Measurements from ENCODE around the gene CHAMP1. TPM values are rescaled to one million over a fixed set of nuclear protein-coding genes. Genes with fewer than 3 reads are reported as not detected.

Gene CHAMP1
- total RNA-seq, 1 donor from 2014 or later = 5.5 TPM

DNA sequence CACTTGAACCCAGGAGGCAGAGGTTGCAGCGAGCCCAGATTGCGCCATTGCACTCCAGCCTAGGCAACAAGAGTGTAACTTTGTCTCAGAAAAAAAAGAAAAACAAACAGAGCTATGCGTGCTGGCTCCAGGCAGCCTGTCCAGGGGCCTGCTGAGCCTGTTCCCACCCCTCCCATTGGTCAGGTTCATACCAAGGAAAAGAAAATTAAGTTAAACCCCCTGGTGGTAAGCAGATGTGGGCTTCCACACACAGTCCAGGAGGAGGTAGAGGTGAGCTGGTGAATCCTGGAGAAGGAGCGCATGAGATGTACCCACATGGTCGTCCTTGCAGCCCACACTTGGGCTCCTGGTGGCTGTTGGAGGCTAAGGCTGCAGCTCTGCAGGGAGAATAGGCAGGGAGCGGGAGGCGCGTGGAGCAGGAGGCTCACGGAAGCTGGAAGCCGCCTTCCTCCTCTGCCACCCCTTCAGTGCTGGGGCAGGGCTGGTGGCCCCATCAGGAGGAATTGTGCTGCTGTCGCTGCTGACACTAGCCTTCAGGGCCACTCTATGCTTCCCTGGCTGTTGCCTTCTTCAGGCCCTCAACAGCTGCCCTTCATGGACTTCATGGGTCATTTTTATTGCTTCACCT lies 10.5 kb upstream of the CHAMP1 start:
- DNase-seq (ENCODE audit: low read depth) (no peak), FAIRE-seq (no peak)
- Histone ChIP-seq H3K4me3 (ENCODE audit: low read depth, low read length) (no peak overlapping the region), H3K27me3 (ENCODE audit: control insufficient read depth, insufficient read depth, low read length) (no peaks in the 10 kb centered on the region), H3K36me3 (ENCODE audit: control insufficient read depth, insufficient read depth, low read length) (peaks cover 16% of the 10 kb centered on the region)
- TF ChIP-seq, protein P1, sequence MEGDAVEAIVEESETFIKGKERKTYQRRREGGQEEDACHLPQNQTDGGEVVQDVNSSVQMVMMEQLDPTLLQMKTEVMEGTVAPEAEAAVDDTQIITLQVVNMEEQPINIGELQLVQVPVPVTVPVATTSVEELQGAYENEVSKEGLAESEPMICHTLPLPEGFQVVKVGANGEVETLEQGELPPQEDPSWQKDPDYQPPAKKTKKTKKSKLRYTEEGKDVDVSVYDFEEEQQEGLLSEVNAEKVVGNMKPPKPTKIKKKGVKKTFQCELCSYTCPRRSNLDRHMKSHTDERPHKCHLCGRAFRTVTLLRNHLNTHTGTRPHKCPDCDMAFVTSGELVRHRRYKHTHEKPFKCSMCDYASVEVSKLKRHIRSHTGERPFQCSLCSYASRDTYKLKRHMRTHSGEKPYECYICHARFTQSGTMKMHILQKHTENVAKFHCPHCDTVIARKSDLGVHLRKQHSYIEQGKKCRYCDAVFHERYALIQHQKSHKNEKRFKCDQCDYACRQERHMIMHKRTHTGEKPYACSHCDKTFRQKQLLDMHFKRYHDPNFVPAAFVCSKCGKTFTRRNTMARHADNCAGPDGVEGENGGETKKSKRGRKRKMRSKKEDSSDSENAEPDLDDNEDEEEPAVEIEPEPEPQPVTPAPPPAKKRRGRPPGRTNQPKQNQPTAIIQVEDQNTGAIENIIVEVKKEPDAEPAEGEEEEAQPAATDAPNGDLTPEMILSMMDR (IDR thresholded peaks at IDR 0.05; ENCODE audit: insufficient read depth, low read length, severe bottlenecking) = no peak

DNA sequence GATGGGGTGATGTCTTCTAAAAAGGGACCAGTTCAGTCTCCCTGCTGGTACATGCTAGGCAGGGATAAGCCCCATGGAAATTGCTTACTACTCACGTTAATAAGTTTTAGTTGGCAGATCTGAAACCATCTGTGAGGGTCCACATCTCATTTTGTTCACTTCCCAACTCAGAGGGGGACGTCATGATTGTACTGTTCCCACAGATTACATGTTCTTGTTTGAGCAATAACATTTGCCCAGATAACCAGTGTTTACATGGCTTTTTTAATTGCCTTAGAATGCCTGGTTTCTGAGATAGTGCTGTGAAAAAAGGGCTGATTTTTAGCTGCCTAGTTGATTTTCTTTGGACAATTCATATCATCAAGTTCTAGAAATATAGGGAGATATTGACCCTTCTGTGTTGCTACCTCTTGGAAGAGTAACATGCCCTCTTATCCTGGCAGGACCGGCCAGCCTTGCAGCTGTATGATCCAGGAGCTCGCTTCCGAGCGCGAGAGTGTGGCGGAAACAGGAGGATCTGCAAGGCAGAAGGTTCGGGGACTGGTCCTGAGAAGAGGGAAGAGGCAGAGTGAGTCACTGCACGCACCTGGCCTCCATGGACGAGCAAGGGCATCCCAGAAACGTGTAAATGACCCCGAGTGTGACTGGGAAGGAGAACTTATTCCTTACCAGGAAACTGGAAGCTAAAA lies 9.8 kb upstream of the CHAMP1 start:
- no peak overlapping the region for H3K4me3 ChIP-seq (ENCODE audit: low read depth, low read length)
- no peak for FAIRE-seq
- DNase-seq (ENCODE audit: low read depth) = no peak
- TF ChIP-seq, protein P1 (IDR thresholded peaks at IDR 0.05; ENCODE audit: insufficient read depth, low read length, severe bottlenecking) = no peak
- no peaks in the 10 kb centered on the region for H3K27me3 ChIP-seq (ENCODE audit: control insufficient read depth, insufficient read depth, low read length)
- H3K36me3 ChIP-seq (ENCODE audit: control insufficient read depth, insufficient read depth, low read length) = peaks cover 14% of the 10 kb centered on the region

DNA sequence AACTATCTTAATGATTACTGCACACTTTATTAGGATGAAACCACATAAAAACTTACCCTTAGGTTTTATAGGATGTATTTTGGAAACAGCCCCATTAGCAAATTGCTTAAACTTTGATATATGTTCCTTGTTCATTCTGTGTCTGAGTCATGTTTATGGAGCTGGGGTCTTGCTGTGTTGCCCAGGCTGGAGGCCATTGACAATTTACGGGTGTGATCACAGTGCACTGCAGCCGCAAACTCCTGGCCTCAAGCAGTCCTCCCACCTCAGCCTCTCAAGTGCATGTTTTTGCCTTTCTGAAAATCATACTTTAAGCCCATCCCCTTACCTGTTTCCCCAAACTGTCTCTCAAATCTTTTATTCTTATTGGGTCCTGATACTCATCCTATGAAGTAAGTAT lies 5.2 kb upstream of the CHAMP1 start:
- Histone ChIP-seq H3K4me3 (ENCODE audit: low read depth, low read length) (no peak overlapping the region), H3K36me3 (ENCODE audit: control insufficient read depth, insufficient read depth, low read length) (peaks cover 2% of the 10 kb centered on the region), H3K27me3 (ENCODE audit: control insufficient read depth, insufficient read depth, low read length) (no peaks in the 10 kb centered on the region)
- TF ChIP-seq, protein P1 (IDR thresholded peaks at IDR 0.05; ENCODE audit: insufficient read depth, low read length, severe bottlenecking) = no peak
- DNase-seq (ENCODE audit: low read depth) = no peak
- FAIRE-seq = no peak

DNA sequence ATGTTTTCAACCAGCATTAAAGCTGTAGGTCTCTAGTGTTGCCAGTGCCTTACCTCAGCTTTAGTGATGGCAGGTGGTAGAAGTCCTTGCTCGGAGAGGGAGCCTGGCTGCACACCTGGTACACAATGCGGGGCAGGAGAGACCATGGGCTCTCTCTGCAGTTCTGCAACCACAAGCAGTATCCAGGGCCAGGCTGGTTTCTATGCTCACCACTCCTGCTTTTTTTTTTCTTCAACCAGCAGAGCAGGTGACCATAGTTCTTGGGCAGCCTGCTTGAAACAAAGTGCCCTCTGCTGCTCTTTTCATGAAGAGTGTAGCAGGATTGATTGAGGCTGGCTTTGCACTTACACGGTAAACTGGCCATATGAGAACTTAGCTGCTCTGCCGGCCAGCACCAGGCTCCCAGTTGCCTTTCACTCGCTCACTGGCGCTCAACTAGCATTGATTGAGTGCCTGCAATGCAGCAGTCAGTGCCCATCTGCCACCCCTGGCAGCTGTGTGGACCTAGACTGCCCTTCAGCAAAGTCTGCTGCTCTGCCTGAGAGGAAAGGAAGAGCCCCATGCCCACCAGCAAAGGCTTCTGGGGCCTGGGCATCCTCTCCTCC lies 4.4 kb upstream of the CHAMP1 start:
- DNase-seq (ENCODE audit: low read depth) (no peak), FAIRE-seq (no peak)
- Histone ChIP-seq H3K4me3 (ENCODE audit: low read depth, low read length) (no peak overlapping the region), H3K27me3 (ENCODE audit: control insufficient read depth, insufficient read depth, low read length) (no peaks in the 10 kb centered on the region), H3K36me3 (ENCODE audit: control insufficient read depth, insufficient read depth, low read length) (peaks cover 1% of the 10 kb centered on the region)
- TF ChIP-seq, protein P1 (IDR thresholded peaks at IDR 0.05; ENCODE audit: insufficient read depth, low read length, severe bottlenecking) = no peak

DNA sequence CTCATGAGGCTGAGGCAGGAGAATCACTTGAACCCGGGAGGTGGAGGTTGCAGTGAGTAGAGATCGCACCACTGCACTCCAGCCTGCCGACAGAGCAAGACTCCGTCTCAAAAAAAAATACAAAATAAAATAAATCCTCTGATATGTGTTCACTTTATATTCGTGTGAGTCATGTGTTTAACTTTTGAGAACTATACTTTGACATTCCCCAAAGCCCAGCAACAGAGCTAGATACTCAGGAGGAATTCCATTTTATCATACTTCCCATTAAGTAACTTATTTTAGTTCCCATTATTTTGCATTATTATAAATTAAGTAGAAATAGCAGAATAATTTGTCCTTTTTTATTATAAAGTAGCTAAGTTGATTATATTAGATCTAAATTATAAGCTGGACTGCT lies 3.3 kb upstream of the CHAMP1 start:
- DNase-seq (ENCODE audit: low read depth) (no peak), FAIRE-seq (no peak)
- Histone ChIP-seq H3K4me3 (ENCODE audit: low read depth, low read length) (no peak overlapping the region), H3K27me3 (ENCODE audit: control insufficient read depth, insufficient read depth, low read length) (no peaks in the 10 kb centered on the region), H3K36me3 (ENCODE audit: control insufficient read depth, insufficient read depth, low read length) (peaks cover 1% of the 10 kb centered on the region)
- TF ChIP-seq, protein P1 (IDR thresholded peaks at IDR 0.05; ENCODE audit: insufficient read depth, low read length, severe bottlenecking) = no peak
